Left colon (tissue), 2 donors: ENCODE data around the gene RAVER2. TPM values are rescaled to one million over a fixed set of nuclear protein-coding genes. Genes with fewer than 3 reads are reported as not detected.
"Not testable (repeated sequence)": the region's sequence is repeated elsewhere in the genome, so short reads cannot be mapped to it uniquely, and the experiment has no call there.

Experiments used
- ATAC-seq: fragments of 200-7000 bp; cut with Tn5 transposase; one replicate; pipeline ENCODE4 v1.9.1; 2020; ENCODE audit warnings: mild to moderate bottlenecking, moderate library complexity
- DNase-seq, 2 donors: peaks; one replicate each; pipeline ENCODE4 v3.0.0-alpha.2; 2020
- intact Hi-C, 2 donors: fragments of 100-400 bp; cut with DNase I in 1 of 2; cut with micrococcal nuclease in 1 of 2; formaldehyde crosslinking; loops; one replicate each; pipeline versions ENCODE4 v1.11.2 to v1.14.0; 2022; cut with DNase I, micrococcal nuclease
- long read RNA-seq: library from polyadenylated mRNA; unstranded; transcript quantifications from one replicate; pipeline ENCODE4 v2.0.0, GENCODE V29; 2021
- total RNA-seq, 2 donors: library from RNA; stranded (reverse); fragmentation: NEBNext Ultra II Directional; extraction: Animal tissue kit (Norgen Biotek cat#: 25700); gene quantifications; one replicate each; pipeline ENCODE4 v1.2.1, GENCODE V29; 2021
- donor health status: DM: no; HTN: no; CAD: no.
- donor health status: DM: yes; HTN: yes; CAD: no.

The RAVER2 gene, protein sequence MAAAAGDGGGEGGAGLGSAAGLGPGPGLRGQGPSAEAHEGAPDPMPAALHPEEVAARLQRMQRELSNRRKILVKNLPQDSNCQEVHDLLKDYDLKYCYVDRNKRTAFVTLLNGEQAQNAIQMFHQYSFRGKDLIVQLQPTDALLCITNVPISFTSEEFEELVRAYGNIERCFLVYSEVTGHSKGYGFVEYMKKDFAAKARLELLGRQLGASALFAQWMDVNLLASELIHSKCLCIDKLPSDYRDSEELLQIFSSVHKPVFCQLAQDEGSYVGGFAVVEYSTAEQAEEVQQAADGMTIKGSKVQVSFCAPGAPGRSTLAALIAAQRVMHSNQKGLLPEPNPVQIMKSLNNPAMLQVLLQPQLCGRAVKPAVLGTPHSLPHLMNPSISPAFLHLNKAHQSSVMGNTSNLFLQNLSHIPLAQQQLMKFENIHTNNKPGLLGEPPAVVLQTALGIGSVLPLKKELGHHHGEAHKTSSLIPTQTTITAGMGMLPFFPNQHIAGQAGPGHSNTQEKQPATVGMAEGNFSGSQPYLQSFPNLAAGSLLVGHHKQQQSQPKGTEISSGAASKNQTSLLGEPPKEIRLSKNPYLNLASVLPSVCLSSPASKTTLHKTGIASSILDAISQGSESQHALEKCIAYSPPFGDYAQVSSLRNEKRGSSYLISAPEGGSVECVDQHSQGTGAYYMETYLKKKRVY
- 10 to 100 TPM; 47.3 to 58.0 TPM for total RNA-seq
- long read RNA-seq, full-length matches to known transcripts: 14 of 29 reads
- long read RNA-seq, partial matches to known transcripts: 6 of 29 reads
- long read RNA-seq, other reads (novel, unspliced or antisense): 9 of 29 reads

DNA sequence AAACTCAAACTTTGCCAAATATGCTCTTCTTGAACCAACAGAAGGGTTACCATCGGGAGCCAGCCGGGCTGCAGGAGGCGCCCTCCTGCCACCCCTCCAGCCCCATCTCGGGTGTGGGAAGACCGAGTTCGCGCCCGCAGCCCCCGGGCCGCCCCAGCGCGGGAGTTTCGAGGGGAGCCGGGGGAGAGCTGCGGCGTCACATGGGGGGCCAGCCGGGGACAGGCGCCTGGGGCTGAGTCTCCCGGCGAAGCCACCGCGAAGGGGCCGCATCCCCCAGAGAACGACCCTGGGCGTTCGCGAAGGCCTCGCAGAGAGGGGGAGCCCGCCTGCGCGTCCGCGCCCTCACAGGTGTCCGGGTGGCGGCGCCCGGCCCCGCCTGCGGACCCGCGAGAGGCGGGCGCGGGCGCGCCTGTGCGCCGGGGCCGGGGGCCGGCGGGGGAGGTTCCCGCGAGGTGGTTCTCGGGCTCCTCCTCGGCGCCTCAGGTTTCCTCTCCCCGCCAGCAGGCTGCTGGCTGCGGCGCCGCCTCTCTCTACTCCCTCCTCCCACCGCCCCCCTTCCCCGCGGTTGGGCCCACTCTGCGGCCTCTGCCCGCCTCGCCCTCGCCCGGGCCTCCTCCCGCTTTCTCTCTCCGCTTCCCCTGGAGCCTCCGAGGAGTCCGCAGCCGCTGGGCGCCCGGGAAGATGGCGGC, at the start of gene RAVER2:
RAVER2 (plus strand) TSS at position 584 of the 689 bp plus-strand sequence; CDS start at position 682, 98 bp downstream.
- ATAC-seq: peak; percentile 87
- DNase-seq: peak; percentile 81 to 85
- intact Hi-C loops: loop anchor here in 1 of 2 donors (5.0 kb wide), 1 partner anchor 78 kb away; no protein-coding TSS in a partner anchor

DNA sequence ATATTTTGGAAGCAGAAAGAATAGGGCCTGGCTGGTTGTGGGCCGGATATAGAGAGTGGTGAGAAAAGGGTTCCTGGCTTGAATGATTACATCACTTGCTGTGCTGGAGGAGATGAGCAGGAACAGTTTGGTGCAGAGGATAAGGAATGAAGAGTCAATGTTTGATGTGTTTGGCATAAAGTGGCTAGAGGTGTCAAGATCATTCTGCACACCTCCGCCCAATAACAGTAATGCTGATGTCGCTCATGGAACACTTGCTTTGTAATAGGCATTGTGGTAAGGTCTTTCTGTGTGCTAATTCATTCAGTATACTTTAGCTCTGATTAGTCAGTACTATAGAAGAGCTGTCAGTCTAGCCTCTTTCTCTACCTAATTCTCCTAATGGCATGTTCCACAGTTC, 48.0 kb upstream of the RAVER2 start:
- ATAC-seq (no peak), DNase-seq (no peak)
- intact Hi-C loops: no loop called here

DNA sequence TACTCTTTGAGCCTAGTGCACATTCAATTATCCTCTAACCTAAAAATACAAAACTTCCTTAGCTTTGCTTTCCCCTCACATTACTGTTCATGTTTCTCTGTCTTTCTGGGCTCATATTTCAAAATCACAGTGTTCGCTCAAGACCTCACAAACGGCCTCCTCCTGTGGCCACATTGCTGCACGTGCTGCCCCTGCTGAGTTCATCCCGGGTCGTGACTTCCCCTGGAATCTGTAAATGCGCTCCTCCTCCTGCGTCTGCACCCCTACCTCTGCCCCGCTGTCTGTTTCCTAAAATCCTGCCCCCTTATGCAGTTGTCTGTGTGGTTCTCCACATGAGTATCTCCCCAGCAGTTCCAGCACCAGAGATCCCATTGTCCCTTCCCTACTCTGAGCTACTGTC, 45.5 kb upstream of the RAVER2 start:
- DNase-seq (no peak), ATAC-seq (no peak)

DNA sequence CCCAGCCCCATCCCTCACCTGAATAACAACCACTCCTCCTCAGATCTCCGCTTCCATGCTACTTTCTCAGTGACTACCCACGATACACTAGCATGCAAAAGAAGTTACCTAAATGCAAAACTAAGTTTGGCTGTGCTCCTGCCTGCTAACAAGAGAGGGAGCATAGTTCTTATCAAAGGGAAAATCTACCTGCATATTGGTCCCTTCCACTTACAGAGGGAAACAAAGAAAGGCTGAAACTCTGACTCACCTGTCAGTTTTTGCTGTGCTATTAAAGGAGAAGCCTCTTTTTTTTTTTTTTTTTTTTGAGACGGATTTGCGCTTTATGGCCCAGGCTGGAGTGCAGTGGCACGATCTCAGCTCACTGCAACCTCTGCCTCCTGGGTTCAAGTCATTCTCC, 43.8 kb upstream of the RAVER2 start:
- intact Hi-C loops: no loop called here
- no peak for DNase-seq
- no peak for ATAC-seq

More for the DNA sequence above, 45.5 kb upstream of the RAVER2 start:
- intact Hi-C loops: no loop called here

DNA sequence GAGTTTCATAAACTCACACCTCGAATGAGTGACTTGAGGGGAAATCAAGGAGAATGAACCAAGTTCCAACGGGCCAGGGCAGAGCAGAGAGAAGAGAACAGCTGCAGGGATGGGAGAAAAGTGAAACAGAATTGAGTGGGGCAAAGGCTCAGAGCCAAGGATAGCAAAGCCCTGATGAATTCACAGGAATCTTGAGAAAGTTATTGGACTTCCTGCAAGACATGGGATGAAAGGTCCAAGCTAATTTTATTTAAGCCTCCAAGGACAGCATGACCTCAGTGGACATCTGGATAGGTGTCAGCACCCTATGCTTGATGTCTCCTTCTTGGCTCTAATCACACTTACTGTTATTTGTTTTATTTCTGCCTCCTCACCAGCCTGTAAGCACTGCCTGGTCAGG, 43.0 kb upstream of the RAVER2 start:
- ATAC-seq (no peak), DNase-seq (no peak)
- intact Hi-C loops: no loop called here

DNA sequence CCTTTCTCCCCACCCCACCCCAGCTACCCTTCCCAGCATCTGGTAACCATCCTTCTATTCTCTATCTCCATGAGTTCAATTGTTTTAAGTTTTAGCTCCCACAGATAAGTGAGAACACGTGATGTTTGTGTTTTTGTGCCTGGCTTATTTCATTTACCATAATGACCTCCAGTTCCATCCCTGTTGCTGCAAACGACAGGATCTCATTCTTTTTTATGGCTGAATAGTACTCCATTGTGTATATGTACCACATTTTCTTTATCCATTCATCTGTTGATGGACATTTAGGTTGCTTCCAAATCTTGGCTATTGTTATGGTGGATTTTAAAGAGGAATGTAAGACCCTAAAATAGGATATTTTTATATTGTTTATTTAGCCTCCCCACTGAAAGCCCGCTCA, 42.2 kb upstream of the RAVER2 start:
- ATAC-seq, DNase-seq, intact Hi-C loops: not testable (repeated sequence)

DNA sequence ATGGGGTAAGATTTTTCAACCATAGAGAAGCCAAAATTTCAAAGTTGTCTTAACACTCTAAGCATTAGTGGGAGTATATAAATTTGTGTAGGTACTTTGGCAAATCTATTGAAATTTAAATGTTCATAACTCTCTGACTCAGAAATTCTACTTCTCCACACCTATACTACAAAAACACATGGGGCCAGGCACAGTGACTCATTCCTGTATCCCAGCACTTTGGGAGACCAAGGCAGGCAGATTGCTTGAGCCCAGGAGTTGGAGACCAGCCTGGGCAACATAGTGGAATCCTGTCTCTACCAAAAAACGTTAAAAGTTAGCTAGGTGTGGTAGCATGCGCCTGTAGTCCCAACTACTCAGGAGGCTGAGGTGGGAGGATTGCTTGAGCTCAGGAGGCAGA, 41.3 kb upstream of the RAVER2 start:
- intact Hi-C loops: no loop called here
- ATAC-seq: no peak
- DNase-seq: no peak

DNA sequence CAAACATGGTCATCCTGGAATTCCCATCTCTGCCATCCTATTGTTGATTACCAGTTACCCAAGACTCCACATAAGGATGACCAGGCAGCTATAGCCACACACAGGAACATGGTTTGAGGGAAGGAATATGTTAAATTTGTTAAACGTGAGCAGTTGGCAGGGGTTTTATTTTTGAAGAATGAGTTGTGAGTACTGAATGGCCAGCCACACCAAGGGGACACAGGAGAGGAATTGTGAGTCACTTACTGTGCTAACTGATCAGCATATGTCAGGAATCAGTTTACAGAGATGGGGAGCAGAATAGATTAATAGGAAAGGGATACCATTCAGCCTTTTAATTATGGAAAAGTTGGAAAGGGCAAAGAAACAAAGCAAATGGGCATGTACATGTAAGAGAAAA, 39.3 kb upstream of the RAVER2 start:
- no peak for ATAC-seq
- intact Hi-C loops: no loop called here
- DNase-seq: no peak

DNA sequence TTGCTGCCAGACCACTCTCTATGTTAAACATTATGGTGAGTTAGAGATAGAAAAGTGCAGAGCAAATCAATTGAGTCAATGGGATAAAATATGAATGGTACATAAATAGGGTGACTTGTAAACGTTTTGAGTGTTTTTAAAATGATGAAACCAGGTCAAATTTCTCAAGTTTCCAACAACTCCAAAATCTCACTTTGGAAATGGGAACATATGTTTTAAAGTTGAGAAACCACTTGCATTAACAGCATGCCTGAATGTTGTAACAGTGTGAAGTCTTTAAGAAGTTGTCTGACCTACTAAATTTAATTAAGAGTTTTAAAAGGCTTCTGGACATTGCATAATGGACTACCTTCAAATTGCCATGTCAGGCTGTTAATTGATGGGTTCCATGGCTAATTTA, 33.6 kb upstream of the RAVER2 start:
- ATAC-seq: no peak
- intact Hi-C loops: no loop called here
- DNase-seq: no peak

DNA sequence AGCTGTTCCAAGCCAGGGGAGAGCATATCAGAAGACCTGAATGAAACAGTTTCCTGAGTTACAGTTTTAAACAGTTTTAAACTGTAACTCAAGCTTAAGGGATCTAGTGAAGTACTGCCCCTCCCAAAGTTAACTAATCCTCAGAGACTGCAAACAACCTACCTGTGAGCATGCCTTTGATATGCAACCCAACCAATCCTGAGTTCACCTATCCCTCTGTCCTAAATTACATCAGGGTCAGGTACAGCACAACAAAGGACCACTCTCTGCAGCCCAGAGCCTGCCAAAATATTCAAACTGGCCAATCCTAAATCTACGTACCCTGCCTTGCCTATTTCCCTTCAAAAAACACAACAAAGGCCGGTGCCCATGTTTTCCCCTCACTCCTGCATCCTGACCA, 32.8 kb upstream of the RAVER2 start:
- intact Hi-C loops: no loop called here
- ATAC-seq (no peak), DNase-seq (no peak)

DNA sequence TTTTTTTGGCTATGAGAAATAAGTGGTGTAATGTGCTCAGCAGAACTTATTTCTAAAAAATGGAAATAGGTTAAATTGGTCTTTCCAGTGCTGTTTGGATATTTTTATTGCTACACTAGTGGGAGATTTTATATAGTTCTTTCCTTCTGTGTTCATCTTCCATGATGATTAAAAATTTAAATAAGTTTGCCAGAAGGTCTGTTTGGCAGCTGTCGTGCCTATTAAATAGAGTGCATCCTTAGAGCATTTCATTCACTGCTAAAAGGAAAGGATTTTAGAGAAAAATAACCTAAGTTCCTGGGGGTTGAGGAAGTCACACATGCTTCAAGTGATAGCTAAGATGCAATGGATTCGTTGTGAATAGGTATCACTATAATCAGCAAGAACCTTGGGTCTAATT, 29.7 kb upstream of the RAVER2 start:
- no peak for DNase-seq
- no peak for ATAC-seq
- intact Hi-C loops: no loop called here

DNA sequence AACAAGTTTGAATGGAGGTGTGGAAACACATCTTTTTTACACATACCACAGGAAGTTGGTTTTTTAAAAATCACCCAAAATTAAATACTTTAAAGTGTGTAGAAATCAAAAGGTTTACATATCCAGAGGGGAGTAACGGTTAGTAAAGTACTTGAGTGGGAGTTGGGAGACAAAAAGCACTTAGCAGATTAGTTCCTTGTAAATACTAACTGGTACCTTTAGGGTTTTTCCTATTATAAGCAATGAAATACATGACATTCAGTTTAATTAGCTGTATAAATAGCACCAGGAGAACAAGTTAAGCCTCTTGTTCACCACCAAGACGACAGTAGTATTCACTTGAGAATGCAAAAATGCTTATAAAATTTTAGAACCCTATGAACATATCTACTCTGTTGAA, 23.7 kb upstream of the RAVER2 start:
- ATAC-seq (no peak), DNase-seq (no peak)
- intact Hi-C loops: no loop called here

DNA sequence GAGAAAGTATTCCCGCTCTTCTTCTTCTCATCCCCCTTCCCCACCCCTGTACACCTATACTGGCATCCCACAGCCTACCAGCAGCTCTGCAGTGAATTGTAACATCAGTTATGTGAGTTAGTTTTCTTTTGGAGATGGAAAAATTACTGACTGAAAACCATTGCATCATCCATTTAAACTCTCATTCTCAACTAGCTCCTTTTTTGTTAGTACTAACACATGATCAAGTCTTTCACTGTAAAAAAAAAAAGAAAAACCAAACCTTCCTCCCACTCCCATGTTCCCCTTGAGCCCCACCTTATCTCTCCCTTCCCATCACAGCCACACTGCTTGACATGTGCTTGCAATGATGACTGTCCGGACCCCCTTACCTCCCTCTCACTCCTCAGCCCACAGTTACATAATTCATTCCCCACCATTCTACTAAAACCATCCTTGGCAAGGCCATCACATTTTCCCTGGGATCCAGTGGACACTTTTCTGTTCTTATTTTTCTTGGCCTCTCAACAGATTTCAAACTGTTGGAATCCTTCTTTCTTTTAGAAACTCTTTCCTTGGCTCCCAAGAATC, 23.2 kb upstream of the RAVER2 start:
- DNase-seq (no peak), ATAC-seq (no peak)
- intact Hi-C loops: no loop called here

DNA sequence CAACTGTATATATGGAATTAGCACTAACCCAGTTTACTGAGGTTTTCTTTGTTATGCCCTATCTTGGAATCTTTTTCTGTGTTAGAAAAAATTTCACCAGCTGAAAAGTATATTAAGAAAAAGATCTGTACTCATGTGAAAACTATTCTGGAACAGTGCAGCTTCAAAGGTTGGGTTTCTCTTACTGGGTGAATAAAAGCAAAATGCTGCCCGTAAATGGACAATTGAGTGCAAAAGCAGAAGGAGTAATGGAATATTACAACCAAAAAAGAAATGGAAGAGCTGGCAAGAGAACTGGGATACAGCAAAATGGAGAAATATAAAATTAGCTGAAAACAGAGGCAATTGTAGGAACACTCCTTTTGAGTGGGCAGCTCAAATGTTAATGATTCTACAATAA, 17.0 kb upstream of the RAVER2 start:
- intact Hi-C loops: no loop called here
- DNase-seq (no peak), ATAC-seq (no peak)

DNA sequence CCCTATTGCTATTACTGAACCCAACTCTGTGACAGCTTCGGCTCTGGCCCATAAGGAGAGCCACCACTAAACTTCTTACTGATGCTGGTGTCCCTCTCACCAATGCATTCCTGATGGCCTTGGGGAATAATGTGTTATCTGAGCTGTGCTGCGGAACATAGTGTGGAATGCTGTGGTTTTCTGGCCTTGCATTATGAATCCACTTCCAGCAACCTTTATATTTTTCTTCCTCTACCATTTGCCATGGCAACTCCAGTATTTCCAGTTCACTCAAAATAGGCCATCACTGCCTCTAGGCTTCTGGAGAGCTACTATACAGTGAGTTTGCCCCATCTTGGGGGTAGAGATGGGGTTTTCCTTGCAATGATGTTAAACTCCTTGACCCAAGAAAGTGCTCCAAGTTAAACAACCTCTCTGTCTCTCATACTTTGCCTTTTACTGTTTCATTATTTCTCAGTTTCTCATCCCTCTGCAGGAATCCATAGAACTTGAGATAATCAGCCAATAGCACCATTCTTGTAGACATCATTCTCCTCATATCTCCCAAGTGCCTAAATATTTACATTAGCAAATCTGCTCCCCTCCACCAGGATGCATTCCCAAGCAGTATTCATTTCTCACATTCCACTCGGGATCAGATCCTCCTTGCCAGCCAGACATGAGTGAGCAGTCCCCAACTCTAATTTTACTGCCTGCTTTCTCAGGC, 11.1 kb upstream of the RAVER2 start:
- DNase-seq (no peak), ATAC-seq (no peak)
- intact Hi-C loops: no loop called here

DNA sequence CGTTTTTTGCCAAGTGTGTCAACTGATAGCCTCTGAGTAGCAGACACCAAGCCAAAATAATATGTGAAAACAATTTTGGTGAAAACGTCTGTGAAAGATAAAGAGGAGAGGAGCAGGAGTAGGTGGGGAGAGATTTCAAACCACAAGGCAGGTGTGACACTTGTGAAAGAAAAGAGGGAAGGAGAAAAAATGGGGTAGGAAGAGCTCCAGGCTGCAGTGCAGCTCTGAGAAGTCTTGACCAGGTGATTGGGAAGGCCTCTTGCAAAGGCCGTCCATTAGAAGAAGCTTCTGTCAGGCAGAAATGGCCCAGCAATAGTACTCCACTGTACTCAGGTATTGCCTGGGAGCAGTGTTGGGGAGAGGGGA, 10.6 kb upstream of the RAVER2 start:
- DNase-seq: no peak
- intact Hi-C loops: no loop called here
- ATAC-seq: no peak

DNA sequence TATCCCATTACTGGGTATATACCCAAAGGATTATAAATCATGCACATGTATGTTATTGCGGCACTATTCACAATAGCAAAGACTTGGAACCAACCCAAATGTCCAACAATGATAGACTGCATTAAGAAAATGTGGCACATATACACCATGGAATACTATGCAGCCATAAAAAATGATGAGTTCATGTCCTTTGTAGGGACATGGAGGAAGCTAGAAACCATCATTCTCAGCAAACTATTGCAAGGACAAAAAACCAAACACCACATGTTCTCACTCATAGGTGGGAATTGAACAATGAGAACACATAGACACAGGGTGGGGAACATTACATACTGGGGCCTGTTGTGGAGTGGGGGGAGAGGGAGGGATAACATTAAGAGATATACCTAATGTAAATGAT, 4.2 kb upstream of the RAVER2 start:
- DNase-seq, ATAC-seq: not testable (repeated sequence)
- intact Hi-C loops: loop anchor here in 1 of 2 donors (5.0 kb wide), 1 partner anchor 82 kb away; no protein-coding TSS in a partner anchor

DNA sequence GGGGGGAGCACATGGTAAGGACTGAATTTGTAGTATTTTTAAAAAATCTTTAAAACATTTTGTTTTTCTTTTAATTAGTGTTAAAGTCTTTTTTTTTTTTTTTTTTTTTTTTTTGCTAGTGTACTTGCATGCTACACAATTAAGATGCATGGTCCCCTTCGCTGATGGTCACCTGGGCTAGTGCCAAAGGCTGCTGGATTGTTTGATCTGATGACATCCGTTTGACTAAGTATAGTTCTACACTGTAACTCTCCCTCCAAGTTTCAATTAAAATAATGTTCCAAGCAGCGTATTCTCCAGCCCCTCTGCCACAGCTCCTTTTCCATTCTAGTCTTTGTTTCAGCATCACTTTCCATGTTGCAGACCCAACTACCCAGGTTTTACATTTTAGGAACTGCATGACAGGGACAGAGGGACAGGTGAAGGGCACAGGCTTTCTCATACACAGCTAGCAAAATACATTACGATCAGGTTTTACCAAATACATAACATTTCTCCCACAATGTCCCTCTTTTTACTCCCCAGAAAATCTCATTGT, 852 bp upstream of the RAVER2 start:
- ATAC-seq (no peak), DNase-seq (no peak)
- intact Hi-C loops: loop anchor here in 1 of 2 donors (5.0 kb wide), 1 partner anchor 78 kb away; no protein-coding TSS in a partner anchor
